VCaP (cell line): ENCODE data around the gene MAGEB3.
A peak's percentile ranks its signal among the peaks of the same experiment; 100 is the strongest.

Source experiments
- H3K27ac ChIP-seq: fragments of 450-650 bp; 2 replicates; pipeline ENCODE4 v1.5.1; 2017
- TF ChIP-seq, protein P1 (sequence below): fragments of 450-650 bp; conservative IDR thresholded peaks from 2 replicates; pipeline ENCODE4 v1.5.1; 2017; ENCODE audit warnings: mild to moderate bottlenecking, moderate library complexity

MAGEB3 gene

GRCh38 chrX:30217465-30217864 lies 13.0 kb upstream of the MAGEB3 start:
- no peak overlapping the region for H3K27ac ChIP-seq

DNA sequence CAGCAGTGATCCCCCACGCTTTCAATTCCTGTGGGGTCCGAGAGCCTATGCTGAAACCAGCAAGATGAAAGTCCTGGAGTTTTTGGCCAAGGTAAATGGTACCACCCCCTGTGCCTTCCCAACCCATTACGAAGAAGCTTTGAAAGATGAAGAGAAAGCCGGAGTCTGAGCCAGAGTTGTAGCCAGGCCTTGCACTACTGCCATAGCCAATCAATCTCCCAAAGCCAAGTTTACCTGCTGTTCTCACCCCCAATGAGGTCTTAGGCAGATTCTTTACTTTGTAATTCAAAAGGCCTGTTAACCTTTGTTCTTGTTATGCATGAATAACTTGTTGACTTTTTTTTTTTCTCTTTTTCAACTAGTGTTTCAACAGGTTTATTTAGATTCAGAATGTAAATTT lies 11.1 kb upstream of the MAGEB3 start:
- H3K27ac ChIP-seq, result peak overlapping the region; percentile 29; the same call in 1 of the 2 replicates
- TF ChIP-seq, protein P1, sequence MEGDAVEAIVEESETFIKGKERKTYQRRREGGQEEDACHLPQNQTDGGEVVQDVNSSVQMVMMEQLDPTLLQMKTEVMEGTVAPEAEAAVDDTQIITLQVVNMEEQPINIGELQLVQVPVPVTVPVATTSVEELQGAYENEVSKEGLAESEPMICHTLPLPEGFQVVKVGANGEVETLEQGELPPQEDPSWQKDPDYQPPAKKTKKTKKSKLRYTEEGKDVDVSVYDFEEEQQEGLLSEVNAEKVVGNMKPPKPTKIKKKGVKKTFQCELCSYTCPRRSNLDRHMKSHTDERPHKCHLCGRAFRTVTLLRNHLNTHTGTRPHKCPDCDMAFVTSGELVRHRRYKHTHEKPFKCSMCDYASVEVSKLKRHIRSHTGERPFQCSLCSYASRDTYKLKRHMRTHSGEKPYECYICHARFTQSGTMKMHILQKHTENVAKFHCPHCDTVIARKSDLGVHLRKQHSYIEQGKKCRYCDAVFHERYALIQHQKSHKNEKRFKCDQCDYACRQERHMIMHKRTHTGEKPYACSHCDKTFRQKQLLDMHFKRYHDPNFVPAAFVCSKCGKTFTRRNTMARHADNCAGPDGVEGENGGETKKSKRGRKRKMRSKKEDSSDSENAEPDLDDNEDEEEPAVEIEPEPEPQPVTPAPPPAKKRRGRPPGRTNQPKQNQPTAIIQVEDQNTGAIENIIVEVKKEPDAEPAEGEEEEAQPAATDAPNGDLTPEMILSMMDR, result no peak

More at GRCh38 chrX:30217465-30217864, 13.0 kb upstream of the MAGEB3 start:
- TF ChIP-seq, protein P1, result no peak

DNA sequence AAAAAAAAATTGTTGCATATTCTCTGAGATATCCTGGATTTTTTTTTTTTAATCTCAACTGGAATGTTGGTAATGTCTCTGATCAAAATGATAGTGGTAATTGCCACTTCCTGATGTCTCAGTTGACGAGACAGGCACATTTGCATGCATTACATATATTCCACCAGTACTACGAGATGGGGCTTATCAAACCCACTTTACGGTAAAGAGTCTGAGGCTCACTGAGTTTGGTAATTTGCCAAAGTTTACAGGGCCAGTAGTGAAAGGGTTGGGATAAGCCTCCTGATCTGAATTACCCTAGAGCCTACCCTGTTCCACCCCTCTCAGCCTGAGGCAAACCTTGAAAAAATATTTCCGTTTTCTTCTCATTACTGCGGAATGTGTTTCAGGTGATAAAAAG lies 9.8 kb upstream of the MAGEB3 start:
- TF ChIP-seq, protein P1, result no peak
- no peak overlapping the region for H3K27ac ChIP-seq

GRCh38 chrX:30224536-30224935 lies 5.9 kb upstream of the MAGEB3 start:
- H3K27ac ChIP-seq, result no peak overlapping the region
- TF ChIP-seq, protein P1, result no peak

- TF ChIP-seq, protein P1, result no peak
- no peak overlapping the region for H3K27ac ChIP-seq
These were observed 1.9 kb upstream of the MAGEB3 start for GRCh38 chrX:30228526-30228925.

DNA sequence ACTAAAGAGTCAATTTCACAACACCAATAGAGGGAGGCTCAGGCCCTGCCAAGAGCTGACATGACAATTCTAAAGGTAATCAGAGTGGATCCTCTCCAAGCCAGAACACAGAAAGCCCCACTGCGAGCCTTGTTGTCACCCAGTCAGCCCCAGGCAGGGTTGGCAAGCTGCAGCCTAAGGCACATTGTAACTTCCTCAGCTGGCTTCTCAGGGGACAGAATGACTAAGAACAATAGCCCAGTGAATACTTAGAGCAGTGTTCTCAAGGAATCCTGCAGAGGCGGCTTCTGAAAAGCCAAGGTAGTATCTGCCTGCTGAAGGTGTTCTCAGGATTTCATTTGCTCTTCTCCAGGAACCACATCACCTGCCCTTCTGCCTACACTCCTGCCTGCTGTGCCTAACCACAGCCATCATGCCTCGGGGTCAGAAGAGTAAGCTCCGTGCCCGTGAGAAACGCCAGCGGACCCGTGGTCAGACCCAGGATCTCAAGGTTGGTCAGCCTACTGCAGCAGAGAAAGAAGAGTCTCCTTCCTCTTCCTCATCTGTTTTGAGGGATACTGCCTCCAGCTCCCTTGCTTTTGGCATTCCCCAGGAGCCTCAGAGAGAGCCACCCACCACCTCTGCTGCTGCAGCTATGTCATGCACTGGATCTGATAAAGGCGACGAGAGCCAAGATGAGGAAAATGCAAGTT lies 11.4 kb downstream of the MAGEB3 start, which contains the start of gene MAGEB4:
TSS of gene MAGEB4 (plus strand) at position 277 of the 692 bp plus-strand sequence. CDS start at position 413, 136 bp downstream.
- TF ChIP-seq, protein P1, result no peak
- H3K27ac ChIP-seq, result no peak within 1 kb of the TSS

DNA sequence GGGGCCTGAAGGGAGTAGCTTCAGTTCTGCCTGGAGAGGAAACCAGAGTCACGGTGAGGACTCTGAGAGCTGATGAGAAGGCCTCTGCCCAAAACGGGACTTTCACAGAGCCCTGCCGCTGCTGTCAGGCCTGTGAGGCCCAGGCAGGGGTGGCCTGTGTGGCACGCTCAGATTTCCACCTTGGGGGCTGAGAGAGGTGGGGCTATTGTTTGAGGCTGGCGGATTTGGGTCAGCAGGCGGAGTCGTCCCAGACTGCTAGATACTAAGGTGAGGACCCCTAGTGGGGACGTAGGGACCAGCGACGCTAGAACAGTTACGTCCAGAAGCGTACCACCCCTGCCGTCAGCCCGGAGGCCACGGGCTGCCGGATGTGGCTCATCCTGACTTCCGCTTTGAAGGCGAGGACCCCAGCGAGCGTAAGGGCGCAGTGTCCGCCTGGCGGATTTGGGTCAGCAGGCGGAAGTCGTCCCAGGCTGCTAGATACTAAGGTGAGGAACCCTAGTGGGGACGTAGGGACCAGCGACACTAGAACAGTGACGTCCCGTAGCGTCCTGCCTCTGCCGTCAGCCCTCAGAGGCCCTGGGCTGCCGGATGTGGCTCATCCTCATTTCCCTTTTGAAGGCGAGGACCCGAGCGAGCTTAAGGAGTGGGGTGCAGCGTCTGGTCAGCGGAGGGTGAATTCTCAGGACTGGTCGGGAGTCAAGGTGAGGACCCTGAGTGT lies 16.5 kb downstream of the MAGEB3 start, which contains the start of gene MAGEB1:
TSS of gene MAGEB1 (plus strand) at position 378 of the 721 bp plus-strand sequence. CDS start 3,348 bp downstream, outside the sequence.
- no peak within 1 kb of the TSS for H3K27ac ChIP-seq
- TF ChIP-seq, protein P1, result no peak
